Putamen (tissue), 1 donor: ENCODE results near the gene FOXK2.
"Not testable (repeated sequence)": the region's sequence is repeated elsewhere in the genome, so short reads cannot be mapped to it uniquely, and the experiment has no call there.

Experiments
- DNase-seq: peaks from one replicate; pipeline ENCODE4 v3.0.0-alpha.2; 2016; ENCODE audit warnings: low spot score

The FOXK2 gene

GRCh38 chr17:82531431-82531881 is 11.9 kb downstream of the FOXK2 start:
- no peak for DNase-seq

GRCh38 chr17:82534401-82534812 is 14.9 kb downstream of the FOXK2 start:
- no peak for DNase-seq

GRCh38 chr17:82536512-82537201 is 17.1 kb downstream of the FOXK2 start:
- no peak for DNase-seq

GRCh38 chr17:82537228-82537627 is 17.7 kb downstream of the FOXK2 start:
- not testable (repeated sequence) for DNase-seq

- not testable (repeated sequence) for DNase-seq
Measured at GRCh38 chr17:82539076-82539475, 19.5 kb downstream of the FOXK2 start.

DNA sequence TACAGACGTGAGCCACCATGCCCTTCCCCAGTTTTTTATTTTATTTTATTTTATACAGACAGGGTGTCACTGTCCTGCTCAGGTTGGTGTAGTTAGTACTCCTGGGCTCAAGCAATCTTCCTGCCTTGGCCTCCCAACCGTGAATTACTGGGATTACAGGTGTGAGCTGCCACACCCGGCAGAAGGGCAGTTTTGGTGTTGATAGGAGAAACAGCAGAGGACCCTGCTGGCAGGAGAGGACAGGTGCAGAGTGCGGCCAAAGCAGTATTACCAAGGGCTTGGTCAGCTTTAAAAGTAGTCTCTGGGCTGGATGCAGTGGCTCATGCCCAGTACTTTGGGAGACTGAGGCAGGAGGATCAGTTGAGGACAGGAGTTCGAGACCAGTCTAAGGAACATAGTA is 22.9 kb downstream of the FOXK2 start:
- DNase-seq, result no peak

GRCh38 chr17:82544431-82545070 is 25.0 kb downstream of the FOXK2 start:
- DNase-seq, result no peak

- no peak for DNase-seq
Measured at GRCh38 chr17:82545071-82545462, 25.5 kb downstream of the FOXK2 start.

- no peak for DNase-seq
Measured at GRCh38 chr17:82547981-82548380, 28.4 kb downstream of the FOXK2 start.

DNA sequence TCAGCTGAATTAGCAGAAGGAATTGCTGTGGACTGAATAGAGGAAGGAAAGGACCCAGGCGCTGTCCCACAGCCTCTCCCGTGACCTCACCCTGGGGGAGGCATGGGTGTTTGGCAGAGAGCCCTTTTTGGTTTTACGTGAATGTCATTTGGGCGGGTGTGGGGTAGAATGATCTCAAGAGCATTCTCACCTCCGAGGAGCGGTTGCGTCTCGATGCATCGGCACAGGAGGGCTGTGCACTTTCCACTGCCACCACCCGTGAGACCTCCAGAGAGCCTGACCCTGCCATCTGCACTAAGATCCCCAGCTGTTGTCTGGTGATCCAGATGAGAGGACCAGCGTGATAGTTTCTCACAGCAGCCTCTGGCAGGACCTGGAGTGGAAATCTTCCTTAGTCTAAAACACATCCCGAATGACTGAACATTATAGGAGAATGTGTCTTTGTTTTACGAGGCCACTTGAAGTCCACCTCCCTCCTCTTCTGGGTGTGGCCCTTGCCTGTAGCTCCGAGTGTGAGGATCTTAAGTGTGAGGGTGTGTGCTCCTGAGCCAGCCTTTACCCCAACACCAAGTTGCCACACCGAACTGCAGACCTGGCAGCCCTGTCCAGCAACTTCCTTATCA is 29.3 kb downstream of the FOXK2 start:
- no peak for DNase-seq

DNA sequence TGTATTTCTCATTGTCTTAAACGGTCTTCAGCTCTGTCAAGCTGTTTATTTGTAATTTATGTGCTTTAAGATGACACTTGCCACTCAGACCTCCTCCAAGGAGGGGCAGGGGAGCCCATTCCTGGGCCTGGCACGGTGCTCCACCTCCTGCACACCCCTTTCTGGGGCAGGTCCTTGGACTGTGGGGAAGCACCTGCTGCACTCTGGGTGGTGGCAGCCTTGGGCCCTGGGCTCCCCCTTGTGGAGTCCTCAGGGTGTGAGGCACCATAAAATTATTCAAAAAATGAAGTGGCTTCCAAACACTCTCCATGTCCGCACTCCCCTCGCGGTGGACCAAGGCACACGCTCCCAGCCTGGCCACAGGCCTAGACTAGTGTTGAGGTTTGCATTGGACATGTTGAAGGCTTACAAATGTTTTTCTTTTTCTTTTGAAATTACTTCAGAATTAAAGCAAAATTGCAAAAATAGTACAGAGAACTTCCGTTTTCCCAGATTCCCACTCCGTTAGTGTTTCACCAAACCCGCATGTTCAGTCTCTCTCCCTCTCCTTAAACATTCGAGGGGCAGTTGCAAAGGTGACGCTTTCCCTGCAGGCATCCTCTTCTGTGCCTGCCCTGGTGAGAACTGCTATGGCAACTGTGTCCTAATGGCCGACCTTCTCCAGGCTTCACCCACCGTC is 32.4 kb downstream of the FOXK2 start:
- no peak for DNase-seq

DNA sequence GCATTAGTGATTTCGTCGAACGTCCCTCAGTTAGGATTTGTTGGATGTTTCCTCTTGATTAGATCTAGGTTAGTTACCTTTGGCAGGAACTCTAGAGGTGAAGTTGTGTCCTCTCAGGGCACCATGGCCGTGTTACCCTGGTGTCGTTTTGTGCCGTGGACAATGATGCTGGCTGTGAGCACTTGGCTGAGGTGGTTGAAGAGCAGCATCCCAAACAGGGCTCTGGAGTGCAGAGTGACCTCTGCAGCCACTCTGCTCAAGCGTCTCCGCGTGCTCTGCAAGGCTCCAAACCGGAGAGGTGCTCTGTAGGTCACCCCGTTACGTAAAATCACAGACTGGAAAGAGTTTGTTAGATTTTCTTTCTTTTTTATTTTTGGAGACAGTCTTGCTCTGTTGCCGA is 33.0 kb downstream of the FOXK2 start:
- no peak for DNase-seq

DNA sequence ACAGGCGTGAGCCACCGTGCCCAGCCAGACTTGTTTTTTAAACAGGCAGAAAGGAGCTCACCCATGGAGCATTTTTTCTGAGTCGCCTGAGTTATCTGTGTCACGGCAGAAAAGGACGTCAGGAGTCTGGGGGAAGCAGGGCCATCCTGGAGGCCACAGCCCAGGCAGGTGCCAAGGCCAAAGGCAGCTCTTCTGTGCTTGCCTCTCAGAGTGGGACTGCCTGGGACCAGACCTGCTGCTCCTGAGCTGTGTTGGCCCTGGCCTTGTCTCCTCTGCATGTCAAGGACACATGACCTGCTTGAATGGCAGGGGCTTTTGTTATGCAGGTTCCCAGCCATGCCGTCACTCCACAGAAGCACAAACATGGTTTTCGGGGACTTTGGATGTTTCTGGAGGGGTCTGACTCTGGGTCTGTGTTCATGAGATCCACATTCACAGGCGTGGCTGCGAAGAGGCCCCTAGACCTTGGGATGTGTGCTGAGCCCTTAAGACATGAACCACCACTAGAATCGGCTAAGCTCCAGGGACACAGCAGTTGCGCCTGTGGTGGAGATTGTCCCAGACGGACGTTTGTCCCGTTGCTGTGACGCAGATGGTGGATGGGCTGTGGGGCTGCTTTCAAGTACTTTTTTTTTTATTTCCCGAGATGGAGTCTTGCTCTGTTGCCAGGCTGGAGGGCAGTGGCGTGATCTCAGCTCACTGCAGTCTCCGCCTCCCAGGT is 33.8 kb downstream of the FOXK2 start:
- no peak for DNase-seq

DNA sequence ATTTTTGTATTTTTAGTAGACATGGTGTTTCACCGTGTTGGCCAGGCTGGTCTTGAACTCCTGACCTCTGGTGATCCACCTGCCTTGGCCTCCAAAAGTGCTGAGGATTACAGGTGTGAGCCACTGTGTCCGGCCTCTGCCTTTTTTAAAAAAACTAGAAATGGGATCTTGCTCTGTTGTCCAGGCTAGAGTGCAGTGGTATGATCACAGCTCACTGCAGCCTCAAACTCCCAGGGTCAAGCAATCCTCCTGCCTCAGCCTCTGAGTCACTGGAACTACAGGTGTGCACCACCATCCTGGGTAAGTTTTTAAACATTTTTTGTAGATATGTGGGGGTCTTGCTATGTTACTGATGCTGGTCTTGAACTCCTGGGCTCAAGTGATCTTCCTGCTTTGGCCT is 38.0 kb downstream of the FOXK2 start:
- DNase-seq, result not testable (repeated sequence)

DNA sequence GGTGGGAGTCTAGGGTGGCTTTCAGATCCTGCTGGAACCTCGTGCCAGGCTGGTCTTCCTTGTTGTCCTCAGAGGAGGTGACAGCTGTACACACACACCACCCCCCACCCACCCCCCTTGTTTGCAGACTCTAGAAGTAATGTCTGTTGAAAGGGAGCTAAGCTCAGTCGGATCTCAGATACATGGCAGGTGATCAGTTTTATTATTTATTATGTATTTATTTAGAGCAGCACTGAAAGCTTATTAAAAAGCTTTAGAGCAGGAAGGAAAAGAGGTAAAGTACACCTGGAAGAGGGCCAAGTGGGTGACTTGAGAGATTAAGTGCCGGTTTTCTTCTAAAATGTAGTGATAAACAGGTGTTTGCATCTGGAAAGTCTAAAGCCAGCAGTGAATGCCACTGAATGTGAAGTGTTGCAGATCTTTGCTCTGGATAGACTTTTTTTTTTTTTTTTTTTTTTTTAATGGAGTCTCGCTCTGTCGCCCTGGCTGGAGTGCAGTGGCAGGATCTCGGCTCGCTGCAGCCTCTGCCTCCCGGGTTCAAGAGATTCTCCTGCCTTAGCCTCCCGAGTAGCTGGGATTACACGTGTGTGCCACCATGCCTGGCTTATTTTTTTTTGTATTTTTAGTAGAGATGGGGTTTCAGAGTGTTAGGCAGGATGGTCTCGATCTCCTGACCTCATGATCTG is 40.2 kb downstream of the FOXK2 start:
- no peak for DNase-seq

GRCh38 chr17:82560252-82560642 is 40.7 kb downstream of the FOXK2 start:
- DNase-seq, result no peak

DNA sequence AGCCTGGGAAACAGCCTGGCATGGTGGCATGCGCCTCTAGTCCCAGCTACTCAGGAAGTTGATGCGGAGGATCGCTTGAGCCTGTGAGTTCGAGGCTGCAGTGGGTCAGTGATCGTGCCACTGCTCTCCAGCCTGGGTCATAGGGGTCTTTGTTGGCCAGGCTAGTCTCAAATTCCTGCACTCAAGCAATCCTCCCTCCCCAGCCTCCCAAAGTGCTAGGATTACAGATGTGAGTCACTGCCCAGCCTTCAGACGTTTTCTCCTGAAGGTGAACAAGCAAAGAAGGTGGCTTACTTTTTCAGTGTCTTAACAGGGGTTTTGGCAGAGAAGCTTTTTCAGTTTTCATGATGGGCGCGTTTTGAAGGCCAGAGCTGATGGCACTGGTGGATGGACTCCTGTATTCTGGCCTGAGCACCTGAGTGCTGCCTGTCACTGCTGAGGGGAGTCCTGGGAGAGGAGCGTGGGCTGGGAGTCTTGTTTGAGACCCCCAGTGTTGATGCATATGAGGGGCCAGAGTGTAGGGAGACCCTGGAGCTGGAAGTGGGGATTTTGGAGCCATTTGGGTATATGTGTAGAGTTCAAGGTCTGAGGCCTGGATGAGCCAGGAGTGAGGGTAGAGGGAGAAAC is 41.4 kb downstream of the FOXK2 start:
- DNase-seq, result no peak

DNA sequence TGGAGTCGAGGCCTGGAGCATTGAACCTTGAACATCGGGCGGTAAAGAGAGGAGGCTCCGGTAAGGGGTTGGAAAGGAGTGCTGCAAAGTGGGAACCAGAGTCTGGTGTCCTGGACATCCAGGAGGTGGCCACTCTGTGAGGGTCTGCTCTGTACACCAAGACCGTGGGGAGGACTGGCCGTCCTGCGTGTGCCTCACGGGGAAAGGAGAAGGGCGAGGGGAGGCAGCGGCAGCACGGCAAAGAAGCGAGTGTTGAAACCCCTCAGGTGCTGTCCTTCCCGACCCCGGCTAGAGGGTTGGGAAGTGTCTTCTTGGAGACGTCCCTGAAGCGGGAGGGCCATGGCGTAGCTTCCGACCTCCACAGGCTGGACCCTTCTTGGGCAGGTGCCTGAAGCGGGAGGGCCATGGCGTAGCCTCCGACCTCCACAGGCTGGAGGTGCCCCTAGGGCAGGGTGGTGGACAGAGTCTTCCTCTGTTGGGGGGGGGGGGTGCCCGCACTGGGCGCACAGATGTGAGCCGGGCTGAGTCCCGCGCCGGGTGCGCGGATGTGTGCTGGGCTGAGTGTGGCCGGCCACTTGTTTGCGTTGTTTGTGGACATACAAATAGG is 42.0 kb downstream of the FOXK2 start:
- no peak for DNase-seq

GRCh38 chr17:82562718-82563220 is 43.2 kb downstream of the FOXK2 start:
- not testable (repeated sequence) for DNase-seq

DNA sequence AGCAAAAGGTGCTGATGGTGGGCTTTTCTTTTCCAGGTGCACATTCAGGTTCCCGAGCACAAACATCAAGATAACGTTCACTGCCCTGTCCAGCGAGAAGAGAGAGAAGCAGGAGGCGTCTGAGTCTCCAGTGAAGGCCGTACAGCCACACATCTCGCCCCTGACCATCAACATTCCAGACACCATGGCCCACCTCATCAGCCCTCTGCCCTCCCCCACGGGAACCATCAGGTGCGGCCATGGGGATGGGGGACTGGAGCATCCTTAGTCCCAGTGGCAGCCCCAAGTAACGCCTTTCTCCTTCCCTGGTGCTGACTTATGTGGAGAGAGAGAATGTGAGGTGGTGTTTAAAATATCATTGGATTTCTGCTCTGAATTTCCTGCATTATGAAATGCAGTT is 43.8 kb downstream of the FOXK2 start:
- no peak for DNase-seq
